ENCODE results near the gene NHEJ1. TPM values are rescaled to one million over a fixed set of nuclear protein-coding genes. Genes with fewer than 3 reads are reported as not detected.

Gene NHEJ1
- total RNA-seq, 2 experiments from 2014 or later = 12.7 to 14.3 TPM

DNA sequence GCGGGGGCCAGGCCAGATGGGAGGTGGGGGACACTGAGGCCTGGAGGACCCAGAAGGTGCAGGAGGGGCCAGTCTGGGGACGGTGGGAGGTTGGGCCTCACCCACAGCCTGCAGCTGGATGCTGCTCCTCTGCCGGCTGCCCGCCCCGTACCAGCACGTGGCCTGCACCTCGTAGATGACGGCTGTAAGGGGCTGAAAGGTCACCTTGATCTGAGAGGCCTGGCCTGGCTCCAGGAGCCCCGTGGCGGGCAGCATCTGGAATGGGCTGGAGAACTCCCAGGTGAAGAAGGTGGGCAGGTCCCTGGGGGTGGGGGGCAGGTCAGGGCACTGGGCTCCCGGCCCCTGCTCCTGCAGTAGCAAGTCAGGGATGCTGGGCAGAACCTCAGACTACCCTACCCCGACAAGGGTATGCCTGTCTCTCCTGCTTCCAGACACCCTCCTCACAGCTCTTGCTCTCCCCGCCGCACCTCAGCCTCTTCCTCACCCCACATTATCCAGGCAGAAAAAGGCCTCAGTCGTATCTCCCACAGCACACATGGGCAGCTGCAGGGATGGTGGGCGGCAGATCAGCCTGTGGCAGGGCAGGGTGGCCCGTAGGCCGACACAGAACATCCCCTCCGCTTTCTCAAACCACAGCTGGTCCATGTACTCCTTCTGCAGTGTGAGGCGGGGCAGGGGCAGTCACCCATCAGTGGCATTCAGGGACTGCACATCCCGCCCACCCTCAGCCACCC is 129.4 kb downstream of the NHEJ1 start:
- Histone ChIP-seq H2AFZ (ENCODE audit: low read length) (no peak overlapping the region), H3K27ac (ENCODE audit: low read depth, low read length, poor library complexity, severe bottlenecking) (no peak overlapping the region), H3K9me3 (ENCODE audit: low read length) (no peaks in the 10 kb centered on the region), H3K79me2 (ENCODE audit: insufficient read depth, low read depth, low read length) (no peaks in the 10 kb centered on the region), H3K9me2 (ENCODE audit: insufficient read depth, low read length) (no peaks in the 10 kb centered on the region), H3K36me3 (ENCODE audit: insufficient read depth, low read length) (no peaks in the 10 kb centered on the region), H3K4me1 (ENCODE audit: insufficient read depth, low read length, poor library complexity, severe bottlenecking) (no peaks in the 10 kb centered on the region), H4K20me1 (ENCODE audit: insufficient read depth, low read length) (no peaks in the 10 kb centered on the region), H3K4me2 (ENCODE audit: low read length) (no peak overlapping the region), H3K4me3 (ENCODE audit: low read depth, low read length, poor library complexity, severe bottlenecking) (no peak overlapping the region)
- TF ChIP-seq CTCF (conservative IDR thresholded peaks at IDR 0.05; ENCODE audit: low read length) = no peak
- intact Hi-C loops (cut with micrococcal nuclease; ENCODE audit: unreplicated experiment) = no loop called here
- no peak for DNase-seq (ENCODE audit: low spot score)
- ChIA-PET CTCF (ENCODE audit: unreplicated experiment) (interaction anchor here (1.6 kb wide), 1 partner anchor 73 kb away, joined by 4 read pairs; no protein-coding TSS in a partner anchor), POLR2A (interaction anchor here (0.5 kb wide), 1 partner anchor 87 kb away, joined by 3 read pairs; no protein-coding TSS in a partner anchor)
- no TSS peak for BruUV-seq (replicated peaks)

DNA sequence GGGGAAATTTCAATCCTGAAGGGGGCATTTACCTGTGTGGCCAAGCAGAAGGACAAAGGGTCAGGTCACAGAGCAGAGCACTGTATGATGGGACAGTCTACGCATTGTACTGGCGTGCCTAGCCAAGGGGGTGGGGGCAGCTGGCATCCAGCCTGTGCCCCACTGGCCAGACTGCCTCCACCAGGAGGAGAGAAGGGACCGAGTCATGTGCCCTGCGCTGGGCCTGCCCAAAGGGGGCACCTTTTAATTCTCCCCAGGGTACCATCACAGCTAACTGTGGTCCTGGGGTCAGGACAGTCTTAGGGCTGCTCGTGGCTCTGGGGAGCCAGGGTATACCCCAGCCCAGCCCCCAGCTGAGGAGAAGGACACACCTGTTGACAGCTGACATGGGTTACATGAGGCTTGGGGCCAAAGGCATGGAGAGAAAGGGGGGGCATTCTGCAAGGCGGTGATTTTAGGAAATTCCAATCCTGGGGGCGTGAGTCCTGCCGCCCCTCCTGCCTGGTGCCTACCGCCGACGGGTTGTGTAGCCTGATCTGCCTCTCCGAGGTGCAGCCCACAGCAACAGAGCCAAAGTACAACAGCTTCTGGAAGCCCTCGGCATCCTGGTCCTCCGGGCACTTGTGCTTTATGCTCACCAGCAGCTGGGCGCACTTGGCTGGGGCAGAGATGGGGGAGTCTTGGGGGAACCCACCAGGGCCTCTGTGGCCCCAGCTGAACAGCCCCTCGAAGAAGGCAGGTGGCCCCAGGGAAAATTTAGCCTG is 130.3 kb downstream of the NHEJ1 start:
- no peaks in the 10 kb centered on the region for H4K20me1 ChIP-seq (ENCODE audit: insufficient read depth, low read length)
- TF ChIP-seq EZH2phosphoT487 (IDR thresholded peaks at IDR 0.05; ENCODE audit: borderline replicate concordance, low read depth, low read length) (no peak), CTCF (conservative IDR thresholded peaks at IDR 0.05; ENCODE audit: low read length) (no peak)
- POLR2A ChIA-PET = interaction anchor here (0.5 kb wide), 1 partner anchor 88 kb away, joined by 3 read pairs; no protein-coding TSS in a partner anchor
- DNase-seq (ENCODE audit: low spot score) = no peak
- H3K27ac ChIP-seq (ENCODE audit: low read depth, low read length, poor library complexity, severe bottlenecking) = no peak overlapping the region
- no peak overlapping the region for H3K4me2 ChIP-seq (ENCODE audit: low read length)
- no peak overlapping the region for H3K4me3 ChIP-seq (ENCODE audit: low read depth, low read length, poor library complexity, severe bottlenecking)
- H3K36me3 ChIP-seq (ENCODE audit: insufficient read depth, low read length) = no peaks in the 10 kb centered on the region
- H3K9me3 ChIP-seq (ENCODE audit: low read length) = no peaks in the 10 kb centered on the region
- H2AFZ ChIP-seq (ENCODE audit: low read length) = no peak overlapping the region
- CTCF ChIA-PET (ENCODE audit: unreplicated experiment) = interaction anchor here (0.5 to 1.6 kb wide), 10 partner anchors 11 to 265 kb away, joined by 3 to 5 read pairs (median 4); no protein-coding TSS in a partner anchor
- no peaks in the 10 kb centered on the region for H3K79me2 ChIP-seq (ENCODE audit: insufficient read depth, low read depth, low read length)
- intact Hi-C loops (cut with micrococcal nuclease; ENCODE audit: unreplicated experiment) = no loop called here
- no peaks in the 10 kb centered on the region for H3K9me2 ChIP-seq (ENCODE audit: insufficient read depth, low read length)
- H3K4me1 ChIP-seq (ENCODE audit: insufficient read depth, low read length, poor library complexity, severe bottlenecking) = no peaks in the 10 kb centered on the region
- no TSS peak for BruUV-seq (replicated peaks)
